RCC 7860 (cell line): ENCODE data around the gene RPL35.
"Not testable (repeated sequence)": the region's sequence is repeated elsewhere in the genome, so short reads cannot be mapped to it uniquely, and the experiment has no call there.

Experiments
- DNase-seq: peaks from one replicate; pipeline ENCODE4 v3.0.0-alpha.2; 2015; ENCODE audit warnings: low spot score
- FAIRE-seq: peaks from 2 replicates; lab custom pipeline; 2012; peaks lifted over from hg19 to GRCh38; lab: Jason Lieb, UNC

Gene RPL35

DNA sequence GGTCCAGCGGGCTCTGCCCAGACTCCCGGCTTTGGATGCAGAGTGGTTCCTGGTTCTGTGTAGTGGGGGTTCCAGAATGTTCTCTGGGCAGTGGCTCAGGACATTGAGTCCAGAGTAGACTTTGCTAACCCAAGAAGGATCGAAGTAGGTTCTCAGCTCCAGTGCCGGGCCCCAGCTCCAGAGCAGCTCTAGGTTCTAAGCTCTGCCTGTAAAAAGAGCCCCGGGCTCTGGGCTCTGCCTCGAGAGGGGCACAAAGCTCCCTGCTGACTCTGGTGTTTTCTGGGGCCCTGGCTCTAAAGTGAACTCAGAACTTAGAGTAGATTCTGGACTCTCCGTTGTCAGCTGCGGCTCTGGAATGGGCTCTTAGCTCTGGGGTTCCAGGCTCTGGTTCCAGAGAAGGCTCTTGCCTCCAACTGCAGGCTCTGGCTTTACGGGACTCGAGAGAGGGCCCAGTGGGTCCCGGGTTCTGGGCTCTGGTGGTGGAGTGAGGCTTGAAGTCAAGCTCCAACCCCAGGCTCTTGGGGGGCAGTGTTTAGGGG is 8.1 kb downstream of the RPL35 start:
- DNase-seq = no peak
- FAIRE-seq = no peak

GRCh38 chr9:124852829-124853531 is 8.8 kb downstream of the RPL35 start, which contains the start of gene WDR38:
Gene WDR38 (plus strand): TSS chr9:124853460. CDS start chr9:124853532, 72 bp downstream.
- FAIRE-seq = no peak
- peak; percentile 85 for DNase-seq

DNA sequence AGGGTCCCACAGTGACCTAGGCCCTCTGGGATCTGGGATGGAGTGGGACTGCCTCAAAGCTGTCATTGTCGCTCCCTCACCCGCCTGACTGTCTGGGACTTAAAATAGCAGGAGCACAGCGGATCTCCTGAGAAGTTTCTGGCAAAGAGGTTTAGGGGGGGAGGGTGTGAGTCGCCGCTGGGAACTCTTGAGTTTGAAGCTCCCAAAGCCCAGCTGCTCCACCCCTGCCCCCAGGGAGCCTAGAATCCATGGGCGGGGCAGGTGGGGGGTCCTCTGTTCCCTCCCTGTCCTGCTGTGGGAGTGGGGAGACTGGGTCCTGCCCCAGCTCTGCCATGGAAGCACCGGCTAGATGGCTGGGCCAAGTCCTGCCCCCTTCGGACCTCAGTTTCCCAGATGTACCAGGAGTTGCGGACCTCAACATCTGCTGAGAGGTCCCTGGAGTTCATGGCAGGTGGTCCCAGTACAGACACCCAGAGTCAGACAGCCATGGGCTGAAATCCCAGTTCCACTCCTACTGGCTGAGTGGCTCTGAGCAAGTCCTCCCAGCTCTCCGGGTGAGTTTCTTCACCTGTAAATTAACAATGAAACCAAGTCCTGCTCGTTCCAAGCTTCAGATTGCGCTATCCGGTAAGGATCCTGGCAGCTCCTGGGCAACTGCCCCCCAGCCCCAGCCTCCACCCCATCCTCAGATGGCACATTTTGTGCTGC is 9.5 kb downstream of the RPL35 start:
- no peak for DNase-seq
- FAIRE-seq = no peak

- FAIRE-seq (no peak), DNase-seq (no peak)
Observed at GRCh38 chr9:124849801-124850200, 12.0 kb downstream of the RPL35 start.

- FAIRE-seq = no peak
- DNase-seq = no peak
Observed at GRCh38 chr9:124846969-124847368, 14.8 kb downstream of the RPL35 start.

DNA sequence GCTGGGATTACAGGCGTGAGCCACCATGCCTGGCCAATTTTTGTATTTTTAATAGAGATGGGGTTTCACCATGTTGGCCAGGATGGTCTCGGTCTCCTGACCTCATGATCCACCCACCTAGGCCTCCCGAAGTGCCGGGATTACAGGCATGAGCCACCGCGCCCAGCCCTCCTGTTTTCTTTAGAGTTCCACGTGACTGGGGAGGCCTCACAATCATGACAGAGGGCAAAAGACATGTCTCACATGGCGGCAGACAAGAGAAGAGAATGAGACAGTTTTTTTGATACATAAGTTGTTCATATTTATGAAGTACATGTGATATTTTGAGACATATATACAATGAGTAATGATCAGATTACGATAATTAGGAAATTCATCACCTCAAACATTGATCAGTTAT is 15.3 kb downstream of the RPL35 start:
- DNase-seq, FAIRE-seq: not testable (repeated sequence)

DNA sequence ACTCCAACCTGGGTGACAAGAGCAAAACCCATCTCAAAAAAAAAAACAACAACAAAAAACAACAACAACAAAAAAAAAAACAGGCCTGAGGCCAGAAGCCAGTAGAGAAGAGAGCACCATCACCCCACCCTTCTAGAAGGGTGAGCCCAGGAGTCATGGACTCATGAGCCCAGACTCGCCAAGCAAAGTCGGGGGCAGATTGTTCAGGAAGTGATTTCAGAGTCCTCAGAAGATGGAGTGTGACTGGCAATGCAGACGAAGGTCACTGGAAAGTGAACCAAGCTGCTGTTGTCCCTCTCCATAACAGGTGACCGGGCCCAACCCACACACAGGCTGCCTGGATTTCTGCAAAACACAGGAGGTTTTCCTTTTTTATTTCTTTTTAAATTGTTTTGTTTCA is 17.5 kb downstream of the RPL35 start:
- no peak for FAIRE-seq
- DNase-seq = no peak

- DNase-seq (no peak), FAIRE-seq (no peak)
Observed at GRCh38 chr9:124843456-124844034, 18.2 kb downstream of the RPL35 start.

- FAIRE-seq (no peak), DNase-seq (no peak)
Observed at GRCh38 chr9:124841075-124841821, 20.5 kb downstream of the RPL35 start.

DNA sequence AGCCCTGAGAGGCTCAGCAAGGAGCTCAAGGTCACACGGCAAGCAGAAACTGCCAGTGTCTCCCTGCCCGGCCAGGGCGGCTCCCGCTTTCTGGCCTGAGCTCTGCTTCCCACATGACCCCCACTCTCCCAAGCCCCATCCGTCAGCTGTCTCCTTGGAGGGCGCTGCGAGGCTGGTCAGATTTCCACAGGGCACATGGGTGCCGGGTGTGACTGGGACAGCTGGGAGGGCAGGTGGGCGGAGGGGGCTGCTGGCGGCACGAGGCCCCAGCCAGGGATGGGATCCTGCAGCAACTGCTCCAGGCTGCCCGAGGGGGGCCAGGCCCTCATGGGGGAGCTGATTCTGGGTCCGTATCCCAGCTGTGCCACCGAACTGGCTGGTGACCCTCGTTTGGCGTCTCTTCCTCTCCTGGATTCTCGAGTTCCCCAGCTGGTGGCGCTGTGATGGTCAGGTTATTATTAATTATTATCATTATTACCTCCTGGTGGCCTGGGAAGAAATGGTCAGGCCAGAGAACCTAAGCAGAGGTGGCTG is 21.4 kb downstream of the RPL35 start:
- DNase-seq (no peak), FAIRE-seq (no peak)

DNA sequence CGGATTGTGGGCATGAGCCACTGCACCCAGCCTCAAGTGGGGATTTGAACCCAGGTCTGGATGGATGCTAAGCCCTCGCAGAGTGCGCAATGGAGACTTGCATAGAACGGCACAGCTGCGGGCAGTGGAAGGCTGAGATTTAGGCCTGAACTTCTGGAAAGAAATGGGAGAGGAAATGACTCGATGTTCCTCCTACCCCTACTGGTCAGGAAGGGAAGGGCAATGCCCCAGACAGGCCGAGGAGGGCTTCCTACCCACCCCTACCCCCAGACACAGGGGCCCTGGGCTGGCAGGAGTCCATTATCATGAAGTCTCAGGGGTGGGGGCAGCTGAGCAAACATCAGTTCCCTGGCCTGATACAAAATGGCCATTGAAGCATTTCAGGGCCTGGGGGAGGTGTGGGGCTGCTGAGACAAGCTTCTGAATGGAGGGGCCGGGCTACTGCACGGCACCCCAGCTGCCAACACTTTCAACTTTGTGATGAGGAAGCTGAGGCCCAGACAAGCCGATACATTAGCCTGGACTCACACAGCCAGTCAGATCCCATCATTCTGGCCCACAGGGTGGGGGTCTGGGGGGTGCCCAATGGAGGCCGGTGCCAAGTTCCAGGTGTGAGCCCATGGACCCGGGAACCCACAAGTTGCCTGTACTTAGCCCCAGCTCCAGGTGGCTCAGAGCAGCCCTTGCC is 22.0 kb downstream of the RPL35 start:
- FAIRE-seq (no peak), DNase-seq (no peak)

DNA sequence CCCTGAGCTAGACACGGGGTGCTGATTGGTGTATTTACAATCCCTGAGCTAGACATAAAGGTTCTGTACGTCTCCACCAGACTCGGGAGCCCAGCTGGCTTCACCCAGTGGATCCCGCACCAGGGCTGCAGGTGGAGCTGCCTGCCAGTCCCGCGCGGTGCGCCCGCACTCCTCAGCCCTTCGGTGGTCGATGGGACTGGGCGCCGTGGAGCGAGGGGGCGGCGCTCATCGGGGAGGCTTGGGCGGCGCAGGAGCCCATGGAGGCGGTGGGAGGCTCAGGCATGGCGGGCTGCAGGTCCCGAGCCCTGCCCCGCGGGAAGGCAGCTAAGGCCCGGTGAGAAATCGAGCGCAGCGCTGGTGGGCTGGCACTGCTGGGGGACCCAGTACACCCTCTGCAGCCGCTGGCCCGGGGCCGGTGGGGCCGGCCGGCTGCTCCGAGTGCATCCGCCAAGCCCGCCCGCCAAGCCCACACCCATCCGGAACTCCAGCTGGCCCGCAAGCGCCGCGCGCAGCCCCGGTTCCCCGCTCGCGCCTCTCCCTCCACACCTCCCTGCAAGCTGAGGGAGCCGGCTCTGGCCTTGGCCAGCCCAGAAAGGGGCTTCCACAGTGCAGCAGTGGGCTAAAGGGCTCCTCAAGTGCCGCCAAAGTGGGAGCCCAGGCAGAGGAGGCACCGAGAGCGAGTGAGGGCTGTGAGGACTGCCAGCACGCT is 23.0 kb downstream of the RPL35 start:
- DNase-seq = not testable (repeated sequence)

DNA sequence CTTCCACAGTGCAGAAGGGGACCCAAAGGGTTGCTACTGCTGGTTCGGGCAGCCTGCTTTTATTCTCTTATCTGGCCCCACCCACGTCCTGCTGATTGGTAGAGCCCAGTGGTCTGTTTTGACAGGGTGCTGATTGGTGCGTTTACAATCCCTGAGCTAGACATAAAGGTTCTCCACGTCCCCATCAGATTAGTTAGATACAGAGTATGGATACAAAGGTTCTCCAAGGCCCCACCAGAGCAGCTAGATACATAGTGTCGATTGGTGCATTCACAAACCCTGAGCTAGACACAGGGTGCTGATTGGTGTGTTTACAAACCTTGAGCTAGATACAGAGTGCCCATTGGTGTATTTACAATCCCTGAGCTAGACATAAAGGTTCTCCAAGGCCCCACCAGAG is 23.6 kb downstream of the RPL35 start:
- not testable (repeated sequence) for DNase-seq, FAIRE-seq

More for the DNA sequence above, 23.0 kb downstream of the RPL35 start:
- FAIRE-seq = not testable (repeated sequence)

DNA sequence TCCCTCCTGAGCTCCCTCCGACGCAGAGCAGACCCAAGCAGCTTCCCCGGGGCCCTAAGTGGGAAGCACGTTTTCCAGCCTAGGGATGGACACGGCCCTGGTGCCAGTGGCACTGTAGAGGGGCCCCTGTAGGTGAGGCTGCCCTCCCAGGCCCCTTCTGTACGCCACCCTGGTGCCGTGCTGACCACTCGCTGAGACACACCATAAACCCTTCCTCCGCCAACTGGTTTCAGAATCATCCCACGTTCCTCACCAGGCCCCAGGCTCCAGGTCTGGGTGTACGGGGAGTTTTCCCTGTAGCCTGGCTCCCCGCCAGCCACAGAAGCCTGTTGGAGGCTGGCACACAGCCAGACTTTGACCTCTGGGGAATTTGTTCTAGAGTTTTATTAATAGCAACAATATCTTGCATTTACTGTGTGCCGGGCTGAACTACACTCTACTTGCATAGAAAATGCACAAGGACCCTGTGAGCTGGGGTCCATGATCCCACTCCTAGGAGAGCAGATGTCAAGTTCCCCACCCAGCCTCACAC is 26.7 kb downstream of the RPL35 start:
- FAIRE-seq (peak; percentile 71), DNase-seq (peak; percentile 69)

DNA sequence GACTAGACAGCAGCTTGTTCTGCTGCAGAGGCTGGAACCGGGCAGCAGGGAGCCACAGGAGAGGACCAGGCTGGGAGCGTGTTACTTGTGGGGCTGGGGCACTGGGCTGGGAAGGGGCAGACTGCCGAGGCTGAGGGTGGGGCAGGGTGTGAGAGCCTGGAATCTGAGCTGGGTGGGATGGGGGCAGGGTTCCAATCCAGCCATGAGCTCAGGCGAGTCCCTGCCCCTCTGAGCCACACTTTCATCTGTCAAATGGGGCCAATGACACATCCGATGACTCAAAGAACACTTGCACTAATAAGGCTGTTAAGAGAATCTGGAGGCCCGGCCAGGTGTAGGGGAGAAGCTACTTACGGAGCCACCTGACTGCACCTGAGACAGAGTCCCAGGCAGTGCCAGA is 27.2 kb downstream of the RPL35 start:
- DNase-seq (peak; percentile 87), FAIRE-seq (peak; percentile 80)

- DNase-seq (no peak), FAIRE-seq (no peak)
Observed at GRCh38 chr9:124831642-124832364, 30.0 kb downstream of the RPL35 start.

DNA sequence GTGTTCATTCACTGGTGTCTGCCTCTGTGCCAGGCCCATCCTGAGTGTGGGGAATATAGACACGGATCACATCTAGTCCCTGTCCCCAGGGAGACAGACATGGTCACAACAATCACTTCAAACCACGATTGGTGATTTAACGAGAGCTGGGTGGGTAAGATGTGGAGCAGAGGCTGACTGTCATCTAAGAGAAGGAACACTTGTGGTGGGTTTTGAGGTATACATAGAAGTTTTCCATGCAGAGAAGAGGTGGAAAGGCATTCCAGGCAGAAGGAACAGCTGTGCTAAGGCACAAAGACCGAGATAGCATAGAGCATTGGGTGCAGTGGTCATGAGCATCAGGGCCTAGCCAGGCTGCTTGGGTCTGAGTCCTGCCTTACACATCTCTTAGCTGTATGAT is 31.2 kb downstream of the RPL35 start:
- FAIRE-seq (no peak), DNase-seq (no peak)

GRCh38 chr9:124829334-124829669 is 32.5 kb downstream of the RPL35 start:
- no peak for FAIRE-seq
- no peak for DNase-seq
